HK-2 (cell line): ENCODE measurements around the gene GBE1.
A peak's percentile ranks its signal among the peaks of the same experiment; 100 is the strongest.
"Not testable (repeated sequence)": the region's sequence is repeated elsewhere in the genome, so short reads cannot be mapped to it uniquely, and the experiment has no call there.

Experiments used
- DNase-seq: peaks from one replicate; pipeline ENCODE4 v3.0.0-alpha.2; 2018; ENCODE audit not compliant: unreplicated experiment

The GBE1 gene

DNA sequence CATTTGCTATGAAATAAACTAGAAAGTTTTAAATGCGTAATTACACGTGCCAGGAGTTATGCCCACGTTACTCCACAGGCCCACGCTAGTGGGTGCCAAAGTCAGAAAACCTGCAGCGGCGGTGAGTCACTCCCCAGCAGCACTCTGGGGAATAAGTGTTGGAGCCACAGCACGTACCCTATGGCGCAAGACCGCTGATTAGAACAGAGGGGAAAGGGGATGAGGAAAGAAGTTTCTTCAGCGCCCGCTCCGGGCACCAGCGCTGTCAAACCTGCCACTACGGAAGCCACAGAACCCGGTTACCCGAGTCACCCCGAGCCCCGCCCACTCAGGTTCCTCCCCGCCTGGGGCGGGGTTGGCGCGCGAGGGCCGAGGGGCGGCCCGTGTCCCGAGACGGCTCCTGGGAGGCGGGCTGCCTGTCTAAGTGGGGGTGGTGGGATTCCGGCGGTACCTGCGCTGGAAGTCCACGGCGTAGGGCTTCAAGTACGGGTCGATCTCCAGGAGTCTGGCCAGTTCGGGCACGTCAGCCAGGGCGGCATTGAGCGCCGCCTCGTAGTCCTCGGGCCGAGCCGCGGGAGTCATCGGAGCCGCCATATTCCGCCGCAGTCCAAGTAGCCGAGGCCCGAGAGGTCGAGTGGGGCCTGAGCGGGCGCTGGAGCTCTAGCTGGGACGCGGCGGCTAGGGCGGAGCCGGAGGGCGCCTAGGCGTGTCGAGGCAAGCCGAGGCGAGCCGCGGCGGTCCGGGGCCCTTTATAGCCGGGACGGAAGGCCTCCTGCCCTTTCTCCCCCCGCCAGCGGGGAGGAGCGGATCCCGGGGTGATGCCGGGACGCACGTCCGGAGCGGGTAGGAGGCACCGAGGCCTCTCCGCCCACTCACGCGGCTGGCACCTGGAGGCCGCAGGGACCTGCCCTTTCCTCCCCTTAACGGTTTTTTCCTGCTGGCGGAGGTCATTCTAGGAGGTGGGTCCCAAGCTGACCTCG lies at the start of gene GBE1:
GBE1 (minus strand) TSS at position 722 of the 980 bp plus-strand sequence; CDS start at position 594, 128 bp downstream.
- peak; percentile 87 for DNase-seq

DNA sequence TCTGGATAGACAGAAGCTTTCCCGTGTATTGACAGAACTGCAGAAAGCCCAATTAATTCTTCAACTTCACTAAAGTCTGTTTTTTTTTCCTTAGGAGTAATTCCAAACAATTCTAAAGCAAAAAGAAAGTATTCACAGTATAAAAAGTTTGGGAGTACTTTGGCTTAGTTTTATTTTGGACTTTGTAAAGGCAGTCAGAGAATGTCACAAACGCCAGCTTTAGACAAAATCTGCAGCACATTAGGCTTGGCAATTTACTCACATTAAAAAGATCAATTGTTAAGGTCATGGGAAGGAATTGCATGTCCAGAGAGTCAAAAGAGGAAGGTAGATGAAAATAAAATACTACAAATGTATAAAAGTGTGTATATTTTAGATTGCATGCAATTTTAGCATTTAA lies 47.5 kb upstream of the GBE1 start:
- no peak for DNase-seq

DNA sequence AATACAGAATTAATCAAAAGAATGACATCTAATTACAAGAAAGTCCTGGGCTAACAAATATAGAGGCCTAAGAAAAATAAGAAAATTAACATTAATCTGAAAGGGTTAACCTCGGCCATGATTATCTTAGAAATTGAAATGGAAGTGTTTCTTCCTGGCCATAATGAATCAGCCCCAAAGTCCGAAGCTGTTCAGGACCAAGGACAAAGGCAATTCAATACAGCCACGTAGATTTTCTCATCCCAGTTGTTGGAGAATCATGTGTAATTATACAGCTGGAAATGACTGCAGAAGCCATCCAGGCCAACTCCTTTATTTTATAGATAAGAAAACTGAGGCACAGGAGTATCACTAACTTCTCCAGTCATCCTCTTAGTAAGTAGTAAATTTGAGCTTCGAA lies 38.0 kb upstream of the GBE1 start:
- no peak for DNase-seq

DNA sequence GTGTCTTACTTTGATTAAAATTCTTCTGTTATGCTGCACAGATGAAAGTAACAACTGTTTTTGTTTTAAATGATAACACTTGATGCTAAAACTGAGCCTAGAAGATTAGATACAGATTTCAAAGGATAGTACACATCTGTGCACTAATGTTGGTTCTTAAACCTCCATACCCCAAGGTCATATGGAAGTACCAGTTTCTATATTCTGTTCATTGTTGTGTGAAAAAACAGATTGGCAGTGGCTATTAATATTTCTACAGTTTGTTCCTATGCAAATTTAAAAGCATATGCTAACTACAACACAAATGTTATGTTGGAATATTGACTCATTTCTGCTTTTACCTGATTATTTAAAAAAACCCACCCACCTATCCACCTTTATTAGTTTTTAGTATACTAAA lies 32.0 kb upstream of the GBE1 start:
- no peak for DNase-seq

DNA sequence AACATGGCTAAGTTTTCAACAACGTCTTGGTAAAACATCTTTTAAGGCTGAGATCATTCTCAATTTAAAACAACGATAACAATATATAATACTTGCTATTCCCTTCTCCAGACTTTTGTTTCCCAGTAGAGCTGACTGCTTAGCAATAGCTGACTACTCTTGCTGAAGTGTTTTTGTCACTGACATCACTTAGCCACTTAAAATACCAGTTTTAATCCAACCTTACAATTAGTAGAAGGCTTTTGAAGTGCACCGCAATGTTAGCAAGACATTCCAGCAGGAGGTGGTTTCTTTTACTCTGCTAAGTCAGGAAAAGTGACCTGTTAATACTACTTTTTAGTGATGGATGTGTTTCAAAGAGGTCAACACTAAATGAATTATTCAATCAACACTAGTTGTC lies 28.7 kb upstream of the GBE1 start:
- DNase-seq: no peak

DNA sequence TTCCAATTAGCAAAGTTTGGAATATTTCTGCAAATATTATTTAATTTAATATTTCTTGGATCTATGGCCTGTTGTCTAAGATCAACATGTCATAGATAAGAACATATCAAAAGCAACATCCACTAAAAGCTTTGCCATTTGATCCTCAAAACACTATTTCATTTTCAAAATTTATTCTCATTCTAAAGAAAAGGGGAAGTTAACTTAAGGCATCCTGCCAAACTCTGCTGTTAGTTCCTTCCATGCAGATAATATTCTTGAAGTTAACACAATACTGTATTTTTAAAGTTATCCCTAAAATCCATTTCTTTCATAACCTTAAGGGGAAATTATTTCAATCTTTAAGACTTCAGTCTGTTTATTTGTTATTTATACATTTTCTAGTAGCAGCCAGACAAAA lies 28.2 kb upstream of the GBE1 start:
- DNase-seq: no peak

DNA sequence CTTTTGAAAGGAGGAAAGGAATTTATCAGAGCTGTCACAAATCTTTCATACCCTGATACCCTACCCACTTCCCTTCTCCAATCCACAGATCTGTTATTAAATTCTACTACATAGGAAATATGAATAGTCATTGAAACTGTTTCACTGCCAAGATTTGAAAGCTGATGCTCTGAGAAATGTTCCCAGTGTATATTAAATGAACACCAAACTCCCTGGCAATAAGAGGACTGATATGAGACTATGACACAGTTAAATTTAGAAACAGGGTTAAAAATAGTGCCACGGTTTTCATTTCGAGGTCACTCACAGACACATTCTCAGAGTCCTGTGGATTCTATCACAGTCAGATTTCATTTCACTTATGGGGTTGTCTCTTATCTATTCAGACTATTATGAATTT lies 27.2 kb upstream of the GBE1 start:
- DNase-seq: no peak

DNA sequence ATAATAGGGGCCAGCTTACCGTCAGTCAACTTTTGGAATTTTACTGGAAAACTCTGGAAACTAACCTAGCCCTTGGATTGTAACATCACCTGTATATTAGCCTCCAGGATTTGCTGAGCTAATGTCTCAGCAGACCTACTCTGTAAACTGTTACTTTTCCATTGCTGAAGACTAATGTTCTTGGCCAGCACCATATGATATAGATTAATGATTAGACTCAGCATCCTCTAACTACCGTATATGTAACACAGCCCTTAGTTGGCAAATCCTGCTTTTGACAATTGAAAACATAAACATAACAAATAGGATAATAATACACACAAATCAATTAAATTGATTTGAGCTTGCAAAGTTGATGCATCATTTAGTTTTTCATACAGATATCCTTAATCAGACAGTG lies 26.6 kb upstream of the GBE1 start:
- no peak for DNase-seq

DNA sequence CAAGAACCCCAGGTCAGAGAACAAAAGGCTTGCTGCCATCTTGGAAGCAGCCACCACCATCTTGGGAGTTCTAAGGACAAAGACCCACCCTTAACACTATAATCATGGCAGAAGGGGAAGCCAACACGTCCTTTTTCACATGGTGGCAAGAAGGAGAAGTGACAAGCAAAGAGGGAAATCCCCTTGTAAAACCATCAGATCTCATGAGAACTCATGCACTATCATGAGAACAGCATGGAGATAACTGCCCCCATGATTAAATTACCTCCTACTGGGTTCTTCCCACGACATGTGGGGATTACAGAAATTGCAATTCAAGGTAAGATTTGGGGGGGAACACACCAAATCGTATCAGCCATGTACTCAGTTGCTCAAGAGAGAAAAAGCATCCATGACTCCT lies 21.1 kb upstream of the GBE1 start:
- DNase-seq: no peak

DNA sequence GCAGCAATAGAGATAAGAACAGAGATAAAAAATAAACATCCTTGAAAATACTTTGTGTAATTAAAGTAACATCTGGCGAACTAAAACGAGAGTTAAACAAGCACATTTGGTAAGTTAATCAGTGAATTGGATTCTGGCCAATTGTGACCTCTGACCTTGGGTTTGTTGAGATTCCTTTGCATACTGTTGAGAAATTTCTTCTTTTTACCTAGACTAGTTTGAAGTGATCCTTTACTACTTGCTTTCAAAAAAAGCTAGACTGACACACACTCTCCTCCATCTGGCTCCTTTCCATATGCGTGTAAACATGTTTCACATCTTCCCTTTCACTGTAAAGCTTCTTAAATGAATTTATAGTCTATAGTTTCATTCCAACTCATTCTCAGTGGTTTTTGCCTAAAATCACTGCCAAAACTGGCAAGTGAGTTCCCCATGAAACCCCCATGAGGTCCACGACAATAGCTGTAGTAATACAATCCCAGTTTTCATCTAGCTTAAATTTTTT lies 17.3 kb upstream of the GBE1 start:
- DNase-seq: no peak

DNA sequence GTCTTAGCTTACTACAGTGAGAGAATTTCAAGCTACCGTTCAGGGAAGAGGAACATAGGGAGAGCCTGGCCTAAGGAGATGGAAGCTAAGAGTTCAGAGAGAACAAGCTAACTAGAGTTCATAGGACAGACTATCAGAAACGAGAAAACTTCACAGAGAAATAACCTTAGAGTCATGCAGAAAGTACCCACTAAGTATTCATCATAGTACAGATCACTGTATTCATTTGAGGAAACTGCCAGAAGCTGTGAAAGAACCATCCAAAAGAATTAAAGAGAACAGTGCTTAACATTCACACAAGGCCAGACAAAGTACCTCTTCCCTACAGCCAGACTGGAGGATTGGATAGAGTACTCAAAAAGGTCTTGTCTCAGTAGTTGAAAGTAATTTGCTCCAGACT lies 15.2 kb upstream of the GBE1 start:
- no peak for DNase-seq

DNA sequence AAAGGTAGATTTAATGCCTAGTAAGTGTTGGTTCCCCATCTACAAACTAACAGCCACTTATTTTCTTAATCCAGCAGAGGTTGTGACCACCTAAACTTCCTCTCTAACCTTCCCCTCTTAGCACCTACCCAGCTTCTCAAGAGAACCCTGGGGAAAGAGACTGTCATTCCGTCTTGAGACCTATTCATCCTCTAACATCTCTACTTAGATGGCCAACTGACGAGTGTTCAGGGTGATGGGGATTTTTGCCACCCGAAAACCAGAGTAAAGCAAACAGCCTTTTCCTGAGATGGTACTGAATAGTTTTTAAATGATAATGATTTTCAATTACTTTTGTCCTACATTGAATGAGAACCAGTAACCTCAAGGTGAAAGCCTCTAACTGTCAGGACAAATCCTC lies 9.3 kb upstream of the GBE1 start:
- no peak for DNase-seq

DNA sequence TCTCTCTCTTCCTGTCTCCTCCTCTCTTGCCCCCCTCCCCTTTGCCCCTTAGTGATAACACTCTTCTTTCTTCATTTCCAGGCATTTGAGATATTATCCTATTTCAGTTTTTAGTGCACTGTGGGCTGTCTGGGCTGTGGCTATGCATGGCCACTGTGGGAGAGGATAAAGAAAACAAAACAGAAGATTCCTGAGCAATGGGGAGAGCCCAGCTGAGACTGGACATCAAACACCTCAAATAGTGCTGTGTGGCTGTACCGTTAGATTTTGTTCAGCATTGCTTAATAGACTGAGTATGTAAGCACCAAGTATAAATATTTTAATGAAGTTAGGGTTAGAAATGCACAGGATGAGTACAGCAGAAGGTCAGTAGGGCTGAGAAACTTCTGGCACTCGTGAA lies 7.9 kb upstream of the GBE1 start:
- DNase-seq: no peak

DNA sequence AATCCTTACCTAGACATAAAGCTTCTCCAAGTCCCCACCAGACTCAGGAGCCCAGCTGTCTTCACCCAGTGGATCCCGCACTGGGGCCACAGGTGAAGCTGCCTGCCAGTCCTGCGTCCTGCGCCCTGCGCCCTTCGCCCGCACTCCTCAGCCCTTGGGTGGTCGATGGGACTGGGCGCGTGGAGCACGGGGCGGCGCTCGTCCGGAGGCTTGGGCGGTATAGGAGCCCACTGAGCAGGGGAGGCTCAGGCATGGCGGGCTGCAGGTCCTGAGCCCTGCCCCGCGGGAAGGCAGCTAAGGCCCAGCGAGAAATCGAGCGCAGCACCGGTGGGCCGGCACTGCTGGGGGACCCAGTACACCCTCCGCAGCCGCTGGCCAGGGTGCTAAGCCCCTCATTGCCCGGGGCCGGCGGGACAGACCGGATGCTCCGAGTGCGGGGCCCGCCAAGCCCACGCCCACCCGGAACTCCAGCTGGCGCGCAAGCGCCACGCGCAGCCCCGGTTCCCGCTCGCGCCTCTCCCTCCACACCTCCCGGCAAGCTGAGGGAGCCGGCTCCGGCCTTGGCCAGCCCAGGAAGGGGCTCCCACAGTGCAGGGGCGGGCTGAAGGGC lies 5.9 kb upstream of the GBE1 start:
- DNase-seq: not testable (repeated sequence)

DNA sequence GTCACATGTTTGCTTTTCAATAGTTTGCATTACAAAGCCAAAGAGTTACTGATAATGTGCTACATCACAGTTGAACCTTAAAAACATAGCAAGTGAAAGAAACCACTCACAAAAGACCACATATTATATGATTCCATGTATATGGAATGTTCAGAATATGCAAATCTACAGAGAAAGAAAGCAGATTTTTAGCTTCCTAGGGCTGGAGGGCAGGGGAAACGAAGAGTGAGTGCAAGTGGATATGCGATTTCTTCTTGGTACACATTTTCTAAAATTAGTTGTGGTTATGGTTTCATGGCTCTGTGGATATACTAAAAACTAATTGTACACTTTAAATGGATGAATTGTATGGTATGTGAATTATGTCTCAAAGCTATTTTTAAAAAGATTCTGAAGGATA lies 4.0 kb upstream of the GBE1 start:
- DNase-seq: no peak

DNA sequence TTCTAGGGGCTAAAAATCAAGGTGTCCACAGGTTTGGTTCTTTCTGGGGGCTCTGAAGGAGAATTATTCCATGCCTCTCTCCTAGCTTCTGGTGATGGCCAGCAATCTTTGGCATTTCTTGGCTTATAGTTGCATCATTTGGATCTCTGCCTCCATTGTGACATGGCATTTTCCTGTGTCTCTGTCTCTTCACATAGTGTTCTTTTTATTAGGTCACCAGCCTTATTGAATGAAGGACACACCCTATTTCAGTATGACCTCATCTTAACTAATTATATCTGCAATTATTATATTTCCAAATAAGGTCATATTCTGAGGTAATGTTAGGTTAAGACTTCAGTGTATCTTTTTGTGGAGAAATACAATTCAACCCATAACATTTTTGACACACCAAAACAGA lies 3.2 kb upstream of the GBE1 start:
- no peak for DNase-seq

DNA sequence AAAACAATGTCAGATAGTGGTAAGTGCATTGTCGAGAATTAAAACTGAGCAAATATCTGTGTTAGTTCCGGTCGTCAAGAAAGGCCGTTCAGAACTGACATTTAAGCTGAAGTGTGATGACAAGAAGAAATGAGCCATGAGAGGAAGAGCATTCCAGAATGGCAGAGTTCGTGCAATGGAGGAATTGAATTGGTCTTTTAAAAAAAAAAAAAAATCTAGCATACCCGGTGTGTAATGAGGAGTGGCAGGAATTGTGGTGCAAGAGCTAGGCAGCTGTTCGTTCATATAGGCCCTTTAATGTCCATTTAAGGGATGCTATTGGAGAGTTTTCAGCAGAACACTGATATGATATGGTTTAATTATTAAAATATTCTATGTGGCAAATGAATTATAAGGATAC lies 2.6 kb upstream of the GBE1 start:
- DNase-seq: no peak

DNA sequence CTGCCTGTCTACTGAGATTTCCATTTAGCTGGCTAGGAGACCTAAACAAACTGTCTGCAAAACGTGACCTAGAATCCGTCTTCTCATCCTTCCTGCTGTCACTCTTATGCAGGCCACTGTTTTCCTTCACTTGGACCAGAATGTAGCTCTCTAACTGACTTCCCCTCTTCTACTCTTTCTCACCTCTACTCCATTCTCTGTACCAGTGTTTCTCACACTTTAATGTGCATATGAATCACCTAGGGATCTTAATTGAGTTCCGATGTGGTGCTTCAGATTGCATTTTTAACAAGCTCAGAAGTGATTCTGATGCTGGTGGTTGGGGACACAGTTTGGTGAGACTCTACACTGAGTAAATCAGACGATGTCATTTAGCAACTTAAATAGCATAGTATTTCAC lies 1.6 kb upstream of the GBE1 start:
- DNase-seq: no peak

DNA sequence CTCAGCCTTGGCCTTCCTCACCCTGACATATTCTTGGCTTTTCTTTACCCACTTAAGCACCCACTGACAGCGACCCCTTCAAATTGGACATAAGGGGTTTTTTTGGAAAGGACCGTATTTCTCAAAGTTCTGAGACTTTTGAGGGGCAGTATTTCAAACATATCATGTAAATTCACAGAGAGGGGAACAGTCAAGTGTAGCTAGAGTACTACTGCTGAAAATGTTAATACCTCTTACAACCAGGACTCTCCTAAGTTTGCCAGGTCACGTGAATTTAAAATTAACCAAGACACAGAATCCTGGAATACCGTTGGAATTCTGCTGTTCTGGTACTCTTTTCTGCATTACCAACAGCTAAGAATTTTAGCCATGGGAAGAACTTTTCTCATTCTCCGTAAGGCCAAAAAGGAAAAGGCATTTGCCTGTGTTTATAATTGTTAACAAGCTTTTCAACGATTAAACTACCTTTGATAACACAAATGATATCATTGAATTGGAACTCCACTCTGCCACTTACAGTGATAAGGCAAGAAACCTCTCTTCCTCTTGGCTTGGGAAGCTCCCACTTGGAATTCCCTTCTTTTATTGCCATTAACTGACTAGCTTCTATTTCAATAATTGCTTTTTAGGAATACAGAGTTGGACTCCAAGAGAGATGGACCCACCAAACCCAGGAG lies 597 bp upstream of the GBE1 start:
- no peak for DNase-seq

DNA sequence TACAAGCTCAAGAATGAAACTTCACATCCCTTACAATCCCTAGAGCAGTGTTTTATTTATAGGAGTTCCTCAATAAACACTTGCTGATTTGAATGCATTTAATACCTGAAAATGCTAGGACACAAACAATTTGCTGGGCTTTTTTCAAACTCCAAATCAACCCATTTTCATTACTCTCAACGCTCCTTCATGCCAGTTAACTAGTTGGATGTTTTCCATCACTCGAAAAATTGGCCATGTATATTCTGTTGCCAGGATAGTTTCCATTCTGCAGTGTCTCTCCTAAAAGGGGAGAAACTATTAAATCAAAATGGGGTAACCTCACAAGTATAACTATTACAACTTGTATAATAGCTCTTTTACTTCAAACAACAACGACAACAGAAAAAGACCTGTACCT lies 1.2 kb downstream of the GBE1 start:
- no peak for DNase-seq

DNA sequence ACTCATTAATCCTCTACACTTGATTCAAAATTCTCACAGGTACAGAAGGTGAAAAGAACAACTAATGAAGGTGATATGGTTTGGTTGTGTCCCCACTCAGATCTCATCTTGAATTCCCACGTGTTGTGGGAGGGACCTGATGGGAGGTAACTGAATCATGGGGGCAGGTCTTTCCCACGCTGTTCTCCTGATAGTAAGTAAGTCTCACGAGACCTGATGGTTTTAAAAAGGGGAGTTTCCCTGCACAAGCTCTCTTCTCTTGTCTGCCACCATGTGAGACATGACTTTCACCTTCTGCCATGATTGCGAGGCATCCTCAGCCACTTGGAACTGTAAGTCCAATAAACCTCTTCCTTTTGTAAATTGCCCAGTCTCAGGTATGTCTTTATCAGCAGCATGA lies 2.7 kb downstream of the GBE1 start:
- not testable (repeated sequence) for DNase-seq

DNA sequence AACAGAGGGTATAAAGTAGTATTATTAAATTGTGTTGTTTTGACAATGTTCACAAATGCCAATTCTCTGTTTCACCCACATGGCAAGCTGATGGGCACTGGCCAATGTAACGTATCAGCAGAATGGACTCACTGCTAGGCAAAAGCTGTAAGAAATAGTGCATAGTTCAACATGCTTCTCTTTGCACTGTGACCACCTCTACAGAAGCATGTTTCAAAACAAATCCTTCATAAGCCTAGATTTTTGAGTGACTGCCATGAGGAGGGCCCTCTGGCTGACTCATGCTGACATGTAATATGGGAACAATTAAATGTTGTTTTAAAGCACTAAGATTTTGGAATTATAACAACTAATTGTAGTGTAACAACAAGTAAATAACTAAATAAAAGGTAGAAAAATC lies 3.2 kb downstream of the GBE1 start:
- DNase-seq: no peak
